K562 (cell line): ENCODE results near the gene SRGAP2C. TPM values are rescaled to one million over a fixed set of nuclear protein-coding genes. Genes with fewer than 3 reads are reported as not detected.
"Not testable (repeated sequence)": the region's sequence is repeated elsewhere in the genome, so short reads cannot be mapped to it uniquely, and the experiment has no call there.

Experiments
- ATAC-seq: fragments of 200-7000 bp; cut with Tn5 transposase; 3 replicates; pipeline ENCODE4 v1.9.1; 2020; ENCODE audit warnings: moderate library complexity
- BruUV-seq: library from RNA; stranded (reverse); fragments of 400-500 nt; replicated peaks from 2 replicates; lab custom pipeline; 2021; lab: Mats Ljungman, UMichigan
- CTCF ChIA-PET: fragments of 300-600 bp; formaldehyde crosslinking; extraction: SDS; loops from one replicate; lab custom pipeline; 2021; ENCODE audit warnings: low intra/inter-chr PET ratio; lab: Yijun Ruan, JAX
- POLR2A ChIA-PET: fragments of 300-600, 350-650 bp; sonication (Branson Sonifier 250); formaldehyde crosslinking; extraction: SDS; loops from one replicate; lab custom pipeline; 2021; ENCODE audit warnings: antibody characterized with exemption, inconsistent platforms; lab: Yijun Ruan, JAX
- DNase-seq, 4 experiments: peaks; one replicate each; pipeline versions ENCODE4 v3.0.0 to v3.0.0-alpha.2; 2011 to 2018; ENCODE audit warnings: low spot score in 3 of 4, mixed read lengths in 3 of 4; ENCODE audit errors: extremely low read depth in 1 of 4
- FAIRE-seq: peaks from 2 replicates; lab custom pipeline; 2011; peaks lifted over from hg19 to GRCh38; lab: Jason Lieb, UNC
- H2AFZ ChIP-seq: 2 replicates; pipeline ENCODE4 v1.6.0; 2011; ENCODE audit warnings: low read depth, low read length, control low read depth, inconsistent platforms
- H3K27ac ChIP-seq: fragments of 200-600 bp; 3 replicates; pipeline ENCODE4 v1.8.0; 2011; ENCODE audit warnings: low read depth, mild to moderate bottlenecking, control low read depth, inconsistent platforms, low read length, moderate library complexity, mixed read lengths; ENCODE audit errors: extremely low read depth
- H3K27me3 ChIP-seq, 2 experiments: fragments of 300-600 bp in 1 of 2; 2 replicates in 1 of 2; 3 replicates in 1 of 2; pipeline versions ENCODE4 v1.6.0 to v1.8.0; 2011; ENCODE audit warnings: inconsistent platforms in 2 of 2, low read length in 2 of 2, mild to moderate bottlenecking in 1 of 2, mixed read lengths in 1 of 2, moderate library complexity in 1 of 2; ENCODE audit not compliant: control insufficient read depth in 2 of 2, insufficient read depth in 2 of 2
- H3K36me3 ChIP-seq: fragments of 300-600 bp; 3 replicates; pipeline ENCODE4 v1.8.0; 2011; ENCODE audit warnings: mild to moderate bottlenecking, low read length, inconsistent platforms; ENCODE audit not compliant: control insufficient read depth, insufficient read depth
- H3K4me1 ChIP-seq, 2 experiments: fragments of 200-600 bp in 1 of 2; replicated peaks in 1 of 2; 2 replicates in 1 of 2; 3 replicates in 1 of 2; pipeline versions ENCODE4 v1.5.1 to v1.8.0; 2011; ENCODE audit warnings: inconsistent platforms in 2 of 2, low read length in 2 of 2, mild to moderate bottlenecking in 1 of 2, mixed read lengths in 1 of 2, moderate library complexity in 1 of 2; ENCODE audit not compliant: control insufficient read depth in 2 of 2, insufficient read depth in 2 of 2
- H3K4me2 ChIP-seq: 2 replicates; pipeline ENCODE4 v1.6.1; 2011; ENCODE audit warnings: low read length, control low read depth, inconsistent platforms, mixed read lengths; ENCODE audit not compliant: insufficient read depth
- H3K4me3 ChIP-seq: fragments of 200-600 bp; sonication (generic), shearing (Covaris generic); 2 replicates; pipeline ENCODE4 v1.5.1; 2016; ENCODE audit warnings: control low read depth, inconsistent platforms
- H3K79me2 ChIP-seq: fragments of 200-600 bp; 3 replicates; pipeline ENCODE4 v1.8.0; 2011; ENCODE audit warnings: low read length, inconsistent platforms; ENCODE audit not compliant: control insufficient read depth, insufficient read depth
- H3K9ac ChIP-seq, 2 experiments: 2 replicates each; pipeline versions ENCODE4 v1.6.0 to v1.6.1; 2011; ENCODE audit warnings: low read depth in 2 of 2, low read length in 2 of 2, control low read depth in 1 of 2, inconsistent platforms in 1 of 2, mild to moderate bottlenecking in 1 of 2, mixed read lengths in 1 of 2; ENCODE audit not compliant: insufficient read depth in 1 of 2
- H3K9me1 ChIP-seq: one replicate; pipeline ENCODE4 v1.6.0; 2011; ENCODE audit warnings: inconsistent platforms, mild to moderate bottlenecking, low read length, moderate library complexity; ENCODE audit not compliant: control insufficient read depth, insufficient read depth
- H3K9me3 ChIP-seq: replicated peaks from 2 replicates; pipeline ENCODE4 v1.5.1; 2011; ENCODE audit warnings: low read depth, low read length, inconsistent platforms; ENCODE audit not compliant: control insufficient read depth, insufficient read depth
- H4K20me1 ChIP-seq: replicated peaks from 2 replicates; pipeline ENCODE4 v1.6.1; 2011; ENCODE audit warnings: low read length, inconsistent platforms, mixed read lengths; ENCODE audit not compliant: control insufficient read depth, insufficient read depth
- ATF7 ChIP-seq: fragments of 450-650 bp; IDR thresholded peaks from 2 replicates; pipeline ENCODE4 v1.7.1; 2014; ENCODE audit warnings: mild to moderate bottlenecking, moderate library complexity
- CEBPG ChIP-seq, 3 experiments: fragments of 200-800 bp in 1 of 3; sonication (Bioruptor generic) in 1 of 3; sonication (generic) in 1 of 3; formaldehyde crosslinking in 1 of 3; IDR thresholded peaks in 2 of 3; conservative IDR thresholded peaks in 1 of 3; 2 replicates each; pipeline versions ENCODE4 v1.6.1 to v1.8.0; 2016 to 2022; ENCODE audit warnings: missing compliant biosample characterization in 2 of 3, missing genetic modification characterization in 2 of 3, mild to moderate bottlenecking in 1 of 3, missing genetic modification reagents in 1 of 3
- WGBS: fragments of 100-300 bp; shearing (Covaris generic); methylation state at CpG from one replicate; pipeline ENCODE4 v1.1.6; 2016; ENCODE audit warnings: low coverage, mixed read lengths; ENCODE audit not compliant: insufficient coverage; ENCODE audit errors: missing lambda C conversion rate; 5-methylcytosine and 5-hydroxymethylcytosine counted together
- in situ Hi-C: fragments of 300-500 bp; cut with MboI; formaldehyde crosslinking; loops from 4 replicates; pipeline ENCODE4 v1.15.0; 2018; ENCODE audit warnings: inconsistent platforms, mixed read lengths
- intact Hi-C: fragments of 100-400 bp; cut with micrococcal nuclease; formaldehyde crosslinking; loops from 2 replicates; pipeline ENCODE4 v1.14.2; 2022
- polyA plus RNA-seq, 8 experiments: library from polyadenylated mRNA; depleted of rRNA in 4 of 8; stranded (reverse) in 5 of 8; unstranded in 3 of 8; fragments of >200 nt; fragmentation: Nextera tagmentation in 2 of 8; fragmentation: Illumina TruSeq in 1 of 8; extraction: Ambion mirVana in 2 of 8; extraction: Trizol in 1 of 8; gene quantifications; 2 replicates each; pipeline versions ENCODE4 v1.2.1 to v1.2.3, GENCODE V29; 2011 to 2014; ENCODE audit warnings: inconsistent platforms in 1 of 8, missing spikeins in 1 of 8
- total RNA-seq, 7 experiments: library from RNA; depleted of rRNA in 6 of 7; stranded (reverse); fragments of >200 nt in 6 of 7; fragmentation: Illumina TruSeq in 2 of 7; extraction: Trizol in 2 of 7; gene quantifications; 2 replicates each; pipeline versions ENCODE4 v1.2.1 to v1.2.3, GENCODE V29; 2011 to 2021; ENCODE audit warnings: low replicate concordance in 1 of 7

SRGAP2C gene
- total and polyA plus RNA-seq, 9 of the 15 experiments (the other 6 are each of a cell fraction or from before 2014, with no cell fraction given): 5.0 to 21.1 (median 7.7) TPM

- H3K79me2 ChIP-seq; CTCF ChIA-PET; H2AFZ ChIP-seq; H3K9me1 ChIP-seq; FAIRE-seq; BruUV-seq; POLR2A ChIA-PET; H3K4me3 ChIP-seq; in situ Hi-C loops; H3K9ac ChIP-seq; H3K27ac ChIP-seq; H3K4me1 ChIP-seq; H4K20me1 ChIP-seq; H3K36me3 ChIP-seq; intact Hi-C loops; DNase-seq; H3K27me3 ChIP-seq; H3K4me2 ChIP-seq; H3K9me3 ChIP-seq; TF ChIP-seq CEBPG (CRISPR knock-in tag; IDR thresholded peaks at IDR 0.05): not testable (repeated sequence)
- TF ChIP-seq CEBPG (tag; conservative IDR thresholded peaks at IDR 0.05 in 1 of 2, IDR thresholded peaks at IDR 0.05 in 1 of 2): 0 out of 4 replicates have a peak, but pooled peaks of 1 of the 2 experiments have one; percentile 22
- peak; percentile 19; the same call in 1 of the 2 replicates for TF ChIP-seq ATF7
- WGBS: 13% methylated on average over 1 of the region's 2 CpGs
- ATAC-seq: peak; percentile 47
Observed at GRCh38 chr1:121260205-121260604, 75.4 kb downstream of the SRGAP2C start.

GRCh38 chr1:121262163-121262562 is 77.4 kb downstream of the SRGAP2C start:
- H3K9me3 ChIP-seq, H3K4me1 ChIP-seq, H3K9me1 ChIP-seq, POLR2A ChIA-PET, H3K27me3 ChIP-seq, BruUV-seq, H2AFZ ChIP-seq, intact Hi-C loops, H3K4me3 ChIP-seq, in situ Hi-C loops, H3K4me2 ChIP-seq, H3K79me2 ChIP-seq, H4K20me1 ChIP-seq, CTCF ChIA-PET, H3K27ac ChIP-seq, H3K9ac ChIP-seq, DNase-seq, H3K36me3 ChIP-seq, FAIRE-seq: not testable (repeated sequence)
- peak; percentile 15; the same call in 2 of the 3 replicates for ATAC-seq
- WGBS: no CpG with 5 or more reads among the region's 2 CpGs

GRCh38 chr1:121263789-121264244 is 79.0 kb downstream of the SRGAP2C start:
- H3K9me1 ChIP-seq, H3K4me2 ChIP-seq, H3K4me1 ChIP-seq, intact Hi-C loops, H3K36me3 ChIP-seq, H3K9ac ChIP-seq, H3K9me3 ChIP-seq, H3K27me3 ChIP-seq, H3K79me2 ChIP-seq, H3K27ac ChIP-seq, H3K4me3 ChIP-seq, in situ Hi-C loops, H4K20me1 ChIP-seq, BruUV-seq, CTCF ChIA-PET, H2AFZ ChIP-seq, POLR2A ChIA-PET: not testable (repeated sequence)
- DNase-seq (peak in 1 of 4 experiments; percentile 4), FAIRE-seq (peak; percentile 40), ATAC-seq (peak; percentile 59)
- WGBS: no CpG with 5 or more reads among the region's 1 CpG
